ENCODE results near the gene IVNS1ABP. TPM values are rescaled to one million over a fixed set of nuclear protein-coding genes. Genes with fewer than 3 reads are reported as not detected.
"Not testable (repeated sequence)": the region's sequence is repeated elsewhere in the genome, so short reads cannot be mapped to it uniquely, and the experiment has no call there.

Gene IVNS1ABP
- total and polyA plus RNA-seq, 4 experiments from 2014 or later, result 74.0 to 187 (median 129) TPM

GRCh38 chr1:185334182-185334581 is 17.1 kb upstream of the IVNS1ABP start:
- CTCF ChIA-PET (ENCODE audit: partially characterized antibody), result no interaction called here

DNA sequence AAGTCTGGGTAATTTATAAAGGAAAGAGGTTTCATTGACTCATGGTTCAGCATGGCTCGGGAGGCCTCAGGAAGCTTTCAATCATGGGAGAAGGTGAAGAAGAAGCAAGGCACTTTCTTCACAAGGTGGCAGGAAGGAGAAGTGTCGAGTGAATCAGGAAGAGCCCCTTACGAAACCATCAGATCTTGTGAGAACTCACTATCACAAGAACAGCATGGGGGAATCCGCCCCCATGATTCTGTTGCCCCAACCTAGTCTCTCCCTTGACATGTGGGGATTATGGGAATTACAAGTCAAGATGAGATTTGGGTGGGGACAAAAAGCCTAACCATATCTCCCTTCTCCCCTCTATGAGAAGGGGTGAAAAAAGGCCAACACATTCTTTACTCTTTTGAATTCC is 11.2 kb upstream of the IVNS1ABP start:
- no peak overlapping the region for H3K27ac Mint-ChIP-seq
- no peaks in the 10 kb centered on the region for H3K9me3 ChIP-seq (ENCODE audit: control insufficient read depth in 1 of 2, low read length in 2 of 2)
- no peaks in the 10 kb centered on the region for H3K27me3 Mint-ChIP-seq
- ChIA-PET CTCF (ENCODE audit: partially characterized antibody) (interaction anchor here (1.4 kb wide), 1 partner anchor 10 kb away, joined by 3 read pairs; no protein-coding TSS in a partner anchor), POLR2A (ENCODE audit: partially characterized antibody) (interaction anchor here (1.2 kb wide), 1 partner anchor 10 kb away, joined by 4 read pairs; no protein-coding TSS in a partner anchor)
- no peaks in the 10 kb centered on the region for H3K27me3 ChIP-seq (ENCODE audit: insufficient read depth, low read length)
- H3K27ac ChIP-seq (ENCODE audit: low read depth, low read length), result no peak overlapping the region
- DNase-seq, result no peak
- no peaks in the 10 kb centered on the region for H3K4me1 ChIP-seq (ENCODE audit: insufficient read depth, low read length)
- H3K4me1 Mint-ChIP-seq, result no peaks in the 10 kb centered on the region
- H3K4me3 Mint-ChIP-seq, result no peak overlapping the region
- intact Hi-C loops (cut with micrococcal nuclease), result no loop called here
- H3K36me3 Mint-ChIP-seq, result no peaks in the 10 kb centered on the region
- no peaks in the 10 kb centered on the region for H3K36me3 ChIP-seq (ENCODE audit: insufficient read depth, low read length)
- peaks cover 0 to 3% (median 0%) of the 10 kb centered on the region in 8 donors for H3K9me3 Mint-ChIP-seq
- no peak overlapping the region for H3K4me3 ChIP-seq (ENCODE audit: low read length in 2 of 2)

More at GRCh38 chr1:185334182-185334581, 17.1 kb upstream of the IVNS1ABP start:
- intact Hi-C loops (cut with micrococcal nuclease), result no loop called here
- Mint-ChIP-seq H3K9me3 (no peaks in the 10 kb centered on the region), H3K4me3 (no peak overlapping the region), H3K27ac (no peak overlapping the region), H3K4me1 (peaks cover 11 to 18% (median 14%) of the 10 kb centered on the region in 4 donors), H3K27me3 (no peaks in the 10 kb centered on the region), H3K36me3 (no peaks in the 10 kb centered on the region)
- no peaks in the 10 kb centered on the region for H3K9me3 ChIP-seq (ENCODE audit: control insufficient read depth in 1 of 2, low read length in 2 of 2)
- no peak for DNase-seq
- no peaks in the 10 kb centered on the region for H3K27me3 ChIP-seq (ENCODE audit: insufficient read depth, low read length)
- H3K4me3 ChIP-seq (ENCODE audit: low read length in 2 of 2), result no peak overlapping the region
- POLR2A ChIA-PET (ENCODE audit: partially characterized antibody), result no interaction called here
- no peaks in the 10 kb centered on the region for H3K36me3 ChIP-seq (ENCODE audit: insufficient read depth, low read length)
- H3K27ac ChIP-seq (ENCODE audit: low read depth, low read length), result no peak overlapping the region
- H3K4me1 ChIP-seq (ENCODE audit: insufficient read depth, low read length), result peaks cover 12% of the 10 kb centered on the region

DNA sequence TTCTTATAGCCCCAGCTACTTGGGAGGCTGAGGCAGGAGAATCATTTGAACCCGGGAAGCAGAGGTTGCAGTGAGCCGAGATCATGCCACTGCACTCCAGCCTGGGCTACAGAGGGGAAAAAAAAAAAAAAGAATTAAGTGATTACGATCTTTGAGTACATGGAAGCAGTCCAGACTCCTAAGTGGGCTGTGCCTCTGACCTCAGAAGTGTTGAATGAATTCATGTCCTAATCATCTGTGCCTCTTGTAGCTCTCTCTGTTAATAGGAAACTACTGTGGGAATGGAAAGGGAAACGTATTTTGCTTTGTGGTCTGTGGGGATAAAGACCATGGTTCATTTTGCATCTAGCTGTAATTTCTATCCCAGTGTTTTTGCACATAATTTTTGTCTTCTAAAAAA is 8.4 kb upstream of the IVNS1ABP start:
- intact Hi-C loops (cut with micrococcal nuclease), result no loop called here

DNA sequence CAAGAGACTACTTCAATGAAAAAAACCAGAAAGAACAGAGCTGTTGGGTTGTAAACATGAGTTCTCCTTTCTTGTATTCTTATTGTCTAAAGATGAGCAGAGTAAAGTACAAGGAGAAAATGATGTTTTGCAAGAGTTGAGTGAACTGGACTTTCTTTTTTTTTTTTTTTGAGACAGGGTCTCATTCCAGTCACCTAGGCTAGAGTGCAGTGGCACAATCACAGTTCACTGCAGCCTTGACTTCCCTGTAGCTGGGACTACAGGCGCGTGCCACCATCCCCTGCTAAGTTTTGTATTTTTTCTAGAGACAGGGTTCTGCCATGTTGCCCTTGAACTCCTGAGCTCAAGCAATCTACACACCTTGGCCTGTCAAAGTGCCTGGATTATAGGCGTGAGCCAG is 7.1 kb upstream of the IVNS1ABP start:
- Mint-ChIP-seq H3K9me3 (peaks cover 0 to 3% (median 0%) of the 10 kb centered on the region in 8 donors), H3K27me3 (no peaks in the 10 kb centered on the region), H3K36me3 (no peaks in the 10 kb centered on the region), H3K4me1 (peaks cover 0 to 2% (median 1%) of the 10 kb centered on the region in 4 donors), H3K4me3 (no peak overlapping the region), H3K27ac (no peak overlapping the region)
- ChIA-PET CTCF (ENCODE audit: partially characterized antibody) (interaction anchor here (0.6 to 2.4 kb wide), 2 partner anchors 13 to 346 kb away, joined by 3 to 7 read pairs; no protein-coding TSS in a partner anchor), POLR2A (ENCODE audit: partially characterized antibody) (no interaction called here)
- no peak for DNase-seq
- H3K27me3 ChIP-seq (ENCODE audit: insufficient read depth, low read length), result no peaks in the 10 kb centered on the region
- H3K4me1 ChIP-seq (ENCODE audit: insufficient read depth, low read length), result no peaks in the 10 kb centered on the region
- intact Hi-C loops (cut with micrococcal nuclease), result no loop called here
- no peaks in the 10 kb centered on the region for H3K36me3 ChIP-seq (ENCODE audit: insufficient read depth, low read length)
- no peak overlapping the region for H3K4me3 ChIP-seq (ENCODE audit: low read length in 2 of 2)
- no peaks in the 10 kb centered on the region for H3K9me3 ChIP-seq (ENCODE audit: control insufficient read depth in 1 of 2, low read length in 2 of 2)
- H3K27ac ChIP-seq (ENCODE audit: low read depth, low read length), result no peak overlapping the region

More for the DNA sequence above, 8.4 kb upstream of the IVNS1ABP start:
- Histone ChIP-seq H3K4me3 (ENCODE audit: low read length in 2 of 2) (no peak overlapping the region), H3K36me3 (ENCODE audit: insufficient read depth, low read length) (no peaks in the 10 kb centered on the region), H3K4me1 (ENCODE audit: insufficient read depth, low read length) (no peaks in the 10 kb centered on the region), H3K27ac (ENCODE audit: low read depth, low read length) (no peak overlapping the region), H3K27me3 (ENCODE audit: insufficient read depth, low read length) (no peaks in the 10 kb centered on the region), H3K9me3 (ENCODE audit: control insufficient read depth in 1 of 2, low read length in 2 of 2) (no peaks in the 10 kb centered on the region)
- Mint-ChIP-seq H3K4me1 (peaks cover 0 to 2% (median 0%) of the 10 kb centered on the region in 4 donors), H3K27me3 (no peaks in the 10 kb centered on the region), H3K27ac (no peak overlapping the region), H3K9me3 (peaks cover 0 to 3% (median 0%) of the 10 kb centered on the region in 8 donors), H3K4me3 (no peak overlapping the region), H3K36me3 (no peaks in the 10 kb centered on the region)
- DNase-seq, result no peak
- ChIA-PET CTCF (ENCODE audit: partially characterized antibody) (interaction anchor here (0.6 to 2.4 kb wide), 3 partner anchors 12 to 299 kb away, joined by 3 to 7 read pairs (median 3); no protein-coding TSS in a partner anchor), POLR2A (ENCODE audit: partially characterized antibody) (interaction anchor here (0.7 kb wide), 1 partner anchor 22 kb away, joined by 3 read pairs; no protein-coding TSS in a partner anchor)

- ChIA-PET POLR2A (ENCODE audit: partially characterized antibody) (no interaction called here), CTCF (ENCODE audit: partially characterized antibody) (interaction anchor here (2.3 kb wide), 1 partner anchor 273 kb away, joined by 6 read pairs; no protein-coding TSS in a partner anchor)
- Mint-ChIP-seq H3K27ac (peak overlapping the region in 1 of 7 donors; percentile 46), H3K27me3 (no peaks in the 10 kb centered on the region), H3K4me3 (no peak overlapping the region), H3K9me3 (peaks cover 0 to 3% (median 0%) of the 10 kb centered on the region in 8 donors), H3K36me3 (peaks cover 0 to 3% of the 10 kb centered on the region in 2 donors), H3K4me1 (peaks cover 6 to 16% (median 12%) of the 10 kb centered on the region in 4 donors)
- H3K9me3 ChIP-seq (ENCODE audit: control insufficient read depth in 1 of 2, low read length in 2 of 2), result no peaks in the 10 kb centered on the region
- peaks cover 12% of the 10 kb centered on the region for H3K4me1 ChIP-seq (ENCODE audit: insufficient read depth, low read length)
- H3K27ac ChIP-seq (ENCODE audit: low read depth, low read length), result no peak overlapping the region
- DNase-seq, result no peak
- intact Hi-C loops (cut with micrococcal nuclease), result no loop called here
- H3K27me3 ChIP-seq (ENCODE audit: insufficient read depth, low read length), result no peaks in the 10 kb centered on the region
- no peak overlapping the region for H3K4me3 ChIP-seq (ENCODE audit: low read length in 2 of 2)
- no peaks in the 10 kb centered on the region for H3K36me3 ChIP-seq (ENCODE audit: insufficient read depth, low read length)
Observed at GRCh38 chr1:185322636-185323035, 5.6 kb upstream of the IVNS1ABP start.

DNA sequence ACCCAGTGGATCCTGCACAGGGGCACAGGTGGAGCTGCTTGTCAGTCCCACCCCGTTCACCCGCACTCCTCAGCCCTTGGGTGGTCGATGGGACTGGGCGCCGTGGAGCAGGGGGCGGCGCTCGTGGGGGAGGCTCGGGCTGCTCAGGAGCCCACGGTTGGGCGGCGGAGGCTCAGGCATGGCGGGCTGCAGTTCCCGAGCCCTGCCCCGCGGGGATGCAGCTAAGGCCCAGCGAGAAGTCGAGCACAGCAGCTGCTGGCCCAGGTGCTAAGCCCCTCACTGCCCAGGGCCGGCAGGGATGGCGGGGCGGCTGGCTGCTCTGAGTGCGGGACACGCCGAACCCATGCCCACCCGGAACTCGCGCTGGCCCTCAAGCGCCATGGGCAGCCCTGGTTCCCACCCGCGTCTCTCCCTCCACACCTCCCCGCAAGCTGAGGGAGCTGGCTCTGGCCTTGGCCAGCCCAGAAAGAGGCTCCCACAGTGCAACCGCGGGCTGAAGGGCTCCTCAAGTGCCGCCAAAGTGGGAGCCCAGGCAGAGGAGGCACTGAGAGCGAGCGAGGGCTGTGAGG is 4.7 kb upstream of the IVNS1ABP start:
- H3K36me3 ChIP-seq (ENCODE audit: insufficient read depth, low read length); intact Hi-C loops (cut with micrococcal nuclease); H3K27ac ChIP-seq (ENCODE audit: low read depth, low read length); H3K4me3 ChIP-seq (ENCODE audit: low read length in 2 of 2); H3K27me3 ChIP-seq (ENCODE audit: insufficient read depth, low read length); H3K27me3 Mint-ChIP-seq; H3K4me3 Mint-ChIP-seq; H3K9me3 ChIP-seq (ENCODE audit: control insufficient read depth in 1 of 2, low read length in 2 of 2); DNase-seq; H3K27ac Mint-ChIP-seq; H3K9me3 Mint-ChIP-seq: not testable (repeated sequence)
- CTCF ChIA-PET (ENCODE audit: partially characterized antibody), result interaction anchor here (2.3 kb wide), 1 partner anchor 274 kb away, joined by 6 read pairs; no protein-coding TSS in a partner anchor
- POLR2A ChIA-PET (ENCODE audit: partially characterized antibody), result interaction anchor here (0.6 kb wide), 1 partner anchor 207 kb away, joined by 3 read pairs; no protein-coding TSS in a partner anchor
- Mint-ChIP-seq H3K36me3 (peaks cover 0 to 12% of the 10 kb centered on the region in 2 donors), H3K4me1 (peaks cover 7 to 19% (median 16%) of the 10 kb centered on the region in 4 donors)
- H3K4me1 ChIP-seq (ENCODE audit: insufficient read depth, low read length), result peaks cover 14% of the 10 kb centered on the region

GRCh38 chr1:185321104-185321503 is 4.1 kb upstream of the IVNS1ABP start:
- Mint-ChIP-seq H3K36me3 (peaks cover 0 to 15% of the 10 kb centered on the region in 2 donors), H3K27ac (peak overlapping the region in 1 of 7 donors; percentile 22), H3K4me1 (peaks cover 7 to 20% (median 16%) of the 10 kb centered on the region in 4 donors)
- H3K27me3 Mint-ChIP-seq; DNase-seq; H3K27ac ChIP-seq (ENCODE audit: low read depth, low read length); intact Hi-C loops (cut with micrococcal nuclease); H3K9me3 Mint-ChIP-seq; H3K4me3 Mint-ChIP-seq; H3K9me3 ChIP-seq (ENCODE audit: control insufficient read depth in 1 of 2, low read length in 2 of 2); H3K27me3 ChIP-seq (ENCODE audit: insufficient read depth, low read length); H3K4me3 ChIP-seq (ENCODE audit: low read length in 2 of 2); H3K36me3 ChIP-seq (ENCODE audit: insufficient read depth, low read length); CTCF ChIA-PET (ENCODE audit: partially characterized antibody): not testable (repeated sequence)
- POLR2A ChIA-PET (ENCODE audit: partially characterized antibody), result interaction anchor here (0.6 kb wide), 1 partner anchor 208 kb away, joined by 3 read pairs; no protein-coding TSS in a partner anchor
- peaks cover 14% of the 10 kb centered on the region for H3K4me1 ChIP-seq (ENCODE audit: insufficient read depth, low read length)

Data from CD4-positive, alpha-beta memory T cell (primary cell).